Inflammatory macrophage treated with lipopolysaccharide for 4 hours (primary cell): Measurements from ENCODE around the gene KDM2A.
"Not testable (repeated sequence)": the region's sequence is repeated elsewhere in the genome, so short reads cannot be mapped to it uniquely, and the experiment has no call there.

Experiments used
- DNase-seq: peaks from one replicate; pipeline ENCODE4 v3.0.0-alpha.2; 2020

Gene KDM2A

DNA sequence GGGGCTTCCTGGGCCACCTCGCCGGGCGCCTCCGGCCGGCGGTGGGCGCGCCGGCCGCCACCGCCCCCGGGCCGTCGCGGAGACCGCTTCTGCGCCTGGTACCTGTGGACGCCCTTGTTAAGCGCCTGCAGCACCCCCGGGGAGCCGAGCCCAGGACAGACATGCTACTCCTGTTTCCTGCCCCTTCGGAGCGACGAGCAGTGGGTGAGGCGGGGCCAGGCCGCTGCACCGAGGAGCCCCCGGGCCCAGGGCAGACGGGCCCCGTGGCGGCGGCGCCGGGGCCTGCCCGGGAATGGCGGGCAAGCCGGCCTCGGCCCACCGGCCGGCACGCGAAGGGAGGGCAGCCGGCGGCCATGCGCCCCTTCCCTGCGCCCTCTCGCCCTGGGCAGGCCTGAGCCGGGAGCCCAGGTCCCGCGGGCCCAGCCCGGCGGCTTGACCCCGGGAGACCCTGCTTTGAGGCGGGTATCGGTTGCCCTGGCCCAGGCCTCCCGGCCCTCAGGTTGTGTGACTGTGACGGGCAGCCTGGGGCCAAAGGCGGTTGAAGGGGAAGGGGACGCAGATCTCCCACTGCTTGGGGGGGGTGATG is 789 bp upstream of the KDM2A start:
- no peak for DNase-seq

DNA sequence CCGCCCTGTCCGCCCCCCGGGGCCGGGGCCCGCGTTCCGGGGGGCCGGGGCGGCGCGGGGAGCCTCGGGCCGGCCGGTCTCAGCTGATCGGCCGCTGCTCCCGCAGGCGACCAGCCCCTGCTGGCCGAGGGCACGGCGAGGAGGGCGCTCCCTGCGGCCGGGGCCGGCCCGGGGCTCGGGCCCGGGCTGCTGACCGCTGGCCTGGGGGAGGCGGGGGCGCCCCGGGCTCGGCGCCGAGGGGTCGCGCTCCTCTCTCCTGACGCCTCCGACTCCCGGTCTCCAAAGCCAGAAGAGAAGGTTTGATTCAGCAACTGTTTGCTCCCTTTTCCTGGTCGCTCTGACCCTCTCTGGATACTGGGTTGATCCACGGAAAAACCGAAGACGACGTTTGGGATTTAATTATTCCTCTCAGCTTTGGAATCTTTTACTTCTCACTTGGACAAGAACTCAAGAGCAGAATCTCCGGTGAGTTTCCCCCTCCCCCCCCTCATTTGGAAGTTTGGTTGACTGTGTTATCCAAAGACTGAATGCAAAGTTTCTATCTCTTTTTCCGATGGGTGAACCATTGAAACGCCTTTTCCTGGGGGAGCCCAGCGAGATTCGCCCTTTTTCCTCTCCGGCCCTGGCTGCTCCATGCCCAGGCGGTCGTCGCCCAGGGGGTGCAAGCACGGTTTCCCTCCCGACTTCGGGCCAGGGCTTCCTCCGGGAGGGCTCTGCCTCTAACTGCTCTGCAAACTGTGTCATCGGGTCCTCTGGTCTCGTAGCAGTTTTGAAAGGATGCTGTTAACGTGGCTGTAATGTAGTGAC is 725 bp downstream of the KDM2A start:
- DNase-seq = peak; percentile 11

DNA sequence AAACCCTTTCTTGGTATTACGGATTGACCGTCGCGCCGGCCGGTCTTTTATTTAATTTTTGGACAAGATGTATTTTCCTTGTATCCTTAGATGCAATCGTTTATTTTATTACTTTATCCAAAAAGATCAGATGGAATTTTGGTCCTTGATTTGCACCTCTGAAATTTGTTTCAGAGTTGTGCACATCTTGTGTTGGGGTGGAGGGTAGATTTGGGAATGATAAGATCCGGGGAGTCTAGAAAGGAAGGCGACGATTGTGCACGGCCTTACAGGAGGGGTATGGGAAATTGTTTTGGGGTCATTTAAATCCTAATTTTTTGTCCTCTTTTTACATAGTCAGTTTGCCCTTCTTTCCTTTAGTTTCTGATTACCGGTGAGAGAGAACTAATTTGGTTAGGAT is 1.4 kb downstream of the KDM2A start:
- DNase-seq = no peak

DNA sequence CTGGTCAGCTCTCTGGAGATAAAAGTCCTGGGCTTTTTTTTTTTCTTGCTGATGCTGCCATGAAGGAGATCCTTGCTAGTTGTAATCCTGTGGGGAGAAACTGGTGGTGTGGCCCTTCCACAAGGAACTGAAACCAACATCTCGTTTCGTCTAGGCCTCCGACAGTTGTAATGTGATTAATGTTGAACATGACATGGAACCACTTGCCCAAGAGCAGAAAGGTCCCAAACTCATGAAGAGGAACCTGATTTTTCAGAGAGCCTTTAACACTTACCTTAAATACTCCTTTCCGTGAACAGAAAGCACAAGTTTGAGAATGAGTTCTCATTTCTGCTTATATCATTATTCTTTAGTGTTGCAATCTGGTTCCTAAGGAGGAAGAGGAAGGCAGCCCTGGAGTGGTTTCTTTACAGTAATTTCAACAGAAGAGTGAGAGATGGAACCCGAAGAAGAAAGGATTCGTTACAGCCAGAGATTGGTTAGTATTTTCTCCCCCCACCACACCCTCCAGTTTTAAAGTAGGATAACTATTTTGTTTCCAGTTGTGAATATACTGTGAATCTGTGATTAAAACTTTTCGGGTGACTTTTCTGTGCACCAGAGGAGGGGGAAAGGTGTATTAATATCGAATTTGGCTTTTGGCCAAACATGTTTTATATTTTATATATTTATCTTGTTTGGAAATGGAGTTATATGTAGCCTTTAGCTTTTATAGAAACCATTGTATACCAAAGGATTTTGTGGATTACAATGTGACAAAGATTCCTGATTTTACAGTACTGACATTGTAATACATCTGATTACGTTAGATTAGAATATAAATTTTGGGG is 2.0 kb downstream of the KDM2A start:
- DNase-seq = peak; percentile 96

DNA sequence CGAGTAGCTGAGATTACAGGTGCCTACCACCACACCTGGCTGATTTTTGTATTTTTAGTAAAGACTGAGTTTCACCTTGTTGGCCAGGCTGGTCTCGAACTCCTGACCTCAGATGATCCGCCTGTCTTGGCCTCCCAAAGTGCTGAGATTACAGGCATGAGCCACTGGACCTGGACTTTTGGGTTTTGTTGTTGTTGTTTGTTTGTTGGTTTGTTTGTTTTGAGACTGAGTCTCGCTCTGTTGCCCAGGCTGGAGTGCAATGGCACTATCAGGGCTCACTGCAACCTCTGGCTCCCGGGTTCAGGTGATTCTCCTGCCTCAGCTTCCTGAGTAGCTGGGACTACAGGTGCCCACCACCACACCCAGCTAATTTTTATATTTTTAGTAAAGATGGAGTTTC is 4.7 kb downstream of the KDM2A start:
- DNase-seq = not testable (repeated sequence)

DNA sequence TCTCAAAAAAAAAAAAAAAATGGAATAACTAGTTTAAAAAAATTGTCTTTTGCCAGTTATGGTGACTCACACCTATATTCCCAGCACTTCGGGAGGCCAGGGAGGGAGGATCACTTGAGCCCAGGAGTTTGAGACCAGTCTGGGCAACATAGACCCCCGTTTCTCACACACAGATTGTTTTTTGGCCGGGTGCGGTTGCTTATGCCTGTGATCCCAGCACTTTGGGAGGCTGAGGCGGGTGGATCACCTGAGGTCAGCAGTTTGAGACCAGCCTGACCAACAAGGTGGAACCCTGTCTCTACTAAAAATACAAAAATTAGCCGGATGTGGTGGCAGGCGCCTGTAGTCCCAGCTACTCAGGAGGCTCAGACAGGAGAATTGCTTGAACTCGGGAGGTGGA is 7.2 kb downstream of the KDM2A start:
- not testable (repeated sequence) for DNase-seq

DNA sequence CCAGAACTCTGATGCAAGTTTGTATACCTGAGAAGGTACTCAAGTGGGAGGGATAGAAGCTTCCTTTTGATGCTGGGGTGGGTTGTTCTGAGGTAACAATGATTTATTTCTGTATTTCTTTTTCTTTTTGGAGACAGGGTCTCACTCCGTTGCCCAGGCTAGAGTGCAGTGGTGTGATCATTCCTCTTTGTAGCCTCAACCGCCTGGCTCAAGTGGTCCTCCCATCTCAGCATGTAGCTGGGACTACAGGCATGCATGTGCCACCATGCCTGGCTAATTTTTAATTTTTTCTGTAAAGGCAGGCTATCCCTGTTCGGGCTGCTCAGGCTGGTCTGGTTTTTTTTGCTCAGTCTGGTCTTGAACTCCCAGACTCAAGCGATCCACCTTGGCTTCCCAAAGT is 7.9 kb downstream of the KDM2A start:
- no peak for DNase-seq

DNA sequence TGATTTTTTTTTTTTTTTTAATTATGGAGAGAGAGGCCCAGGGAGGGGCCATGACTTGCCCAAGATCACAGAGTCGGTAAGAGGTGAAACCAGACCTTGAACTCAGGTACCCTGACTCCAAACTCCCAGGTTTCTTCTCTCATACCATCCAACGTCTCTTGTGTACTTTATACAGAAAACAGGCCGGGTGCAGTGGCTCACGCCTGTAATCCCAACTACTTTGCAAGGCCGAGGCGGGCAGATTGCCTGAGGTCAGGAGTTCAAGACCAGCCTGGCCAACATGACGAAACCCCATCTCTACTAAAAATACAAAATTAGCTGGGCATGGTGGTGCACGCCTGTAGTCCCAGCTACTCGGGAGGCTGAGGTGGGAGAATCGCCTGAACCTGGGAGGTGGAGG is 11.8 kb downstream of the KDM2A start:
- DNase-seq = not testable (repeated sequence)

DNA sequence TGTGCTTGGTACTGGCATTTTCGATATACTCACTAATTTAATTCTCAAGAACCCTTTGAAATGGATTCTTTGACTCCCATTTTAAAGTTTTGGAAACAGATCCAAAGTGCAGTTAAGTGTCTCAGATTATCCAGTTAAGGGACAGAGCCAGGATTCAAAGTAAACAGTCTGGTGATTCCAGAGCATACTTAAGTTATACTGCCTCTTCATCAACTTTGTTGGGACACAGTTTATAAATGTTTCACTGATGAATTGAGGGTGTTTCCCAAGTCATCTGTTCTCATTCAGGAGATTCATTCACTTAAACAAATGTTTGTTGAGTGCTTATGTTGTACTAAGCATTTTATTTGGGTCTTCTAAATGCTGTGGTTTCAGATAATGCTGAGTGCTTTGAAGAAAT is 17.1 kb downstream of the KDM2A start:
- DNase-seq = no peak

DNA sequence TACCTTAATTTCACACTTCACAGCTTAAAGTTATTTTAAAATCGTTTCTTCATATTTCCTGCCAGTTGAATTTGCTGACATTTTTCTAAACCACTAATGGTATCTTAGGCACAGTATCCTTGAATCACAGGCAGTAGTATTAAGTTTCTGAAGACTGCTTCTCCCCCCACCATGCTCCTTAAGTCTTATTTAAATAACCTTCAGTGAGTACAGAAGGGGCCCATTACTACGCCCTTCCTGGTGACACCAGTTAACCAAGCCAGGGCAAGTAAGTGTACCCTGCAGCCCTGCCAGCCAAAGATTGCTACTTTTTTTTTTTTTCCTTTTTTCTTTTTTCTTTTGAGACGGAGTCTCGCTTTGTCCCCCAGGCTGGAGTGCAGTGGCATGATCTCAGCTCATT is 19.9 kb downstream of the KDM2A start:
- DNase-seq = no peak

DNA sequence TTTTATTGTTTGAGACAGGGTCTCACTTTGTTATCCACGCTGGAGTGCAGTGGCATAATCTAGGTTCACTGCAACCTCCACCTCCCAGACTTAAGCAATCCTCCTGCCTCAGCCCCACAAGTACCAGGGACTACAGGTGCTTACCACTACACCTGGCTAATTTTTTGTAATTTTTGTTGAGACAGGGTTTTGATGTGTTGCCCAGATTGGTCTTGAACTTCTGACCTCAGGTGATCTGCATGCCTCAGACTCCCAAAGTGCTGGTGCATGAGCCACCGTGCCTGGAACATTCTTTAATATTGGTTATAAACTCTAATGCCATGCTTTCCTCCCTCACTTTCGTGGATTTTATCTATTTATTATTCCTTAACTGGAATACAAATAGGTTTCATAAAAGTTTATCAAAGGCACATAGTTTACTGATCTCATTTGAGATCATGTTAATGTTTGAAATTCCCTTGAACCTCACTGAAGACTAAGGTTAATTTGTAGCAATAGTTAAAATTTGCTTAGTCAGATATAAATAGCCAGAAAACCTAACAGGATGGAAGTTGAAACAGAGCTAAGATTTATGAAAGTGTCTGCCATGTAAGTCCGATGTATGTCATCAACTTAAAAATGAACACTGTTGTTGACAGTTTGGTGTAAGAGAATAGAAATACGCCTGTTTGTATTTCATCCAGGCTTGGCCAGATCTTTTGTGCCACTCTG is 27.6 kb downstream of the KDM2A start:
- DNase-seq = no peak

DNA sequence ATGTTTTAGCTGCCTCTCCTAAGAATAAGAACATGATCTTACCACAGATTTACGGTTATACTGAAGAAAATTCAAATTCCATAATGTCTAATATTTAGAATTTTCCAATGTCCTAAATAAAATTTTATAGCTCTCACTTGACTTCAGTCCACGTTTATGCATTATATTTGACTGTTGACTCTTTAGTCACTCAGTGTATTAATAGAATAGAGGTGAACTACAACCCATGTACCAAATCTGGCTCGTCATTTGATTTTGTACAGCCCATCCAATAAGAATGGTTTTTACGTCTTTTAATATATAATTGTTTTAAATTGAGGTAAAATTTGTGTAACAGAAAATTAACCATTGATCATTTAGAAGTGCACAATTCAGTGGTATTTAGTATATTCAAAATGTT is 34.9 kb downstream of the KDM2A start:
- no peak for DNase-seq

DNA sequence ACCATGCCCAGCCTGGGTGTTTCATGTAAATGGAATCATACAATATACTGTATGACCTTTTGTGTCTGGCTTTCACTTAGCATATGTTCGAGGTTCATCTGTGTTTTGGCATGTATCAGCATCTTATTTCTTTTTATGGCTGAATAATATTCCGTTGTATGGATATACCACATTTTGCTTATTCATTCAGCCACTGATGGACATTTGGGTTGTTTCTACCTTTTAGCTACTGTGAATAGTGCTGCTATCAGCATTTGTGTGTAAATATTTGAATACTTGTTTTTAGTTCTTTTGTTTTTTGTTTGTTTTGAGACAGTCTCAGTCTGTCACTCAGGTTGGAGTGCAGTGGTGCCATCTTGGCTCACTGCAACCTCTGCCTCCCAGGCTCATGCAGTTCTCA is 35.7 kb downstream of the KDM2A start:
- DNase-seq = no peak

DNA sequence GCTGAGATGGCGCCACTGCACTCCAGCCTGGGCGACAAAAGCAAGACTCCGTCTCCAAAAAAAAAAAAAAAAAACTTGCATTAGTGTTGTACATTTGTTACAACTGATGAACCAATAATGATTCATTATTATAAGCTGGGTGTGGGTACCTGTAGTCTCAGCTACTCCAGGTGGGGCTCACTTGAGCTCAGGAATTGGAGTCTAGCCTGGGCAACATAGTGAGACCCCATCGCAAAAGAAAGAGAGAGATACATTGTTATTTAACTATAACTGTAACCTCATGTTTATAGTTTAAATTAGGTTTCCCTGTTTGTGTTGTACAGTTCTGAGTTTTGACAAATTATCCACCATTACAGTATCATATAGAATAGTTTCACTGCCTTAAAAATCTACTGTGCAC is 38.6 kb downstream of the KDM2A start:
- DNase-seq = no peak

DNA sequence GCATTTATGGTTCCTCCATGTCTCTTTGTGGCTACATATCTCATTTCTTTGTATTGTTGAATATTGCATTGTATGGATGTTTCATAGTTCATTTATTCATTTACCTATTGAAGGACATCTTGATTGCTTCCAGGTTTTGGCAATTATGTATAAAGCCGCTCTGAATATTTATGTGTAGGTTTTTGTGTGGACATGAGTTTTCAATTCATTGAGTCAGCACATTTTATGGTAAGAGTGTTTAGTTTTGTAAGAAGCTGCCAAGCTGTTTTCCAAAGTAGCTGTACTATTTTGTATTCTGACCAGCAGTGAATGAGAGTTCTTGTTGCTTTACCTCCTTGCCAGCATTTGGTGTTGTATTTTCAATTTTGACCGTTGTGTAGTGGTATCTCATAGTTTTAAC is 39.2 kb downstream of the KDM2A start:
- no peak for DNase-seq

DNA sequence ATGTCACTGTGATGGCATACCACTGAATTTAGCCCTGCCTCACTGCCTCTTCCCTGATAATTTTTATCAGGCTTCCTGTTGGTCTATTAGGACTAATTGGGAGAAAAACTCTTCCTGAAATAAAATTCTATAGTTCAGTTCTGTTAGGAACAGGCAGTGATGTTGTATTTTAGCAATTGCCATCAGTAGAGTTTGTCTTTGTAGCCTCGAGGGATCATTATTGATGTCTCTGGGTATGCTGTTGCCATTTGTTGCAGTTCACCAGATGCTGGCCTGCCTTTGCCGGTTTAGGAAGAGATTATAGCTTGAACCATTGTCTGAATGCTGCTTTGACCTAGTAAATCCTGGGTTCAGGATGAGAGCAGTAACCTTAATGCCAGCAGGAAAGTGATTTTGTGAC is 41.0 kb downstream of the KDM2A start:
- no peak for DNase-seq

DNA sequence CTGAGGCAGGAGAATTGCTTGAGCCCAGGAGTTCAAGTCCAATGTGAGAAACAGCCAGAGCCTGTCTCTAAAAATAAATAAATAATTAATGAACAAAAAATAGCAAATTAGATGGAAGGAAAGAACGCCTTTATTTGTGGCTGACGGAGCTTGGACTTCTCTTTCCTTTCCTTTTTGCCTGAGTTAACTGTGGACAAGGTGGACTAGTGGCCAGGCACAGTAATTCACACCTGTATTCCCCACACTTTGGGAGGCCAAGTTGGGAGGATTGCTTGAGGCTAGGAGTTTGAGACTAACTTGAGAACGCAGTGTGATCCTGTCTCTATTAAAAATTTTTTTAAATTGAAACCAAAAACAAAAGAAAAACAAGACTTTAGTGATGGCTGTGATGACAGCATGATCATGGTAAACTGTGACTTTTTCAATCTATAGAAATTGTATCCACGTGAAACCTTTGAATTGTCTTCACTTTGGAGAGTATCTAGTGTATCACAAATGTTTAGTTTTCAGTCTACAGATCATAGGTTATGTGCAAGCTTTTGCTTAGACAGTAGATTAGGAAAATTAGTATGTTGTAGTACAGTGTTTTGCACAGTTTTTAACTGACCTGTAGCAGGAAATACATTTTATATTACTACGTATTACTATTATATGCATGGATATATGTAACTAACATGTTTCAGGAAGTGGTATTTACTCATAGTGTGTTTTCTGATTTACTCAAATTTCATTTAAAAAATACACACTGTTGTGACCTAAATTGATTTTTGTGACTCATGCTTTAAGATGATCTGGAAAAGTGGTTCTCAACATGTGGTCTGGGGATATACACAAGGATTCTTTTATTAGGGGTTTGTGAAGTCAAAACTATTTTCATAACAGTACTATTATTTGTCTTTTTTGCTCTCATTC is 42.1 kb downstream of the KDM2A start:
- peak; percentile 10 for DNase-seq

DNA sequence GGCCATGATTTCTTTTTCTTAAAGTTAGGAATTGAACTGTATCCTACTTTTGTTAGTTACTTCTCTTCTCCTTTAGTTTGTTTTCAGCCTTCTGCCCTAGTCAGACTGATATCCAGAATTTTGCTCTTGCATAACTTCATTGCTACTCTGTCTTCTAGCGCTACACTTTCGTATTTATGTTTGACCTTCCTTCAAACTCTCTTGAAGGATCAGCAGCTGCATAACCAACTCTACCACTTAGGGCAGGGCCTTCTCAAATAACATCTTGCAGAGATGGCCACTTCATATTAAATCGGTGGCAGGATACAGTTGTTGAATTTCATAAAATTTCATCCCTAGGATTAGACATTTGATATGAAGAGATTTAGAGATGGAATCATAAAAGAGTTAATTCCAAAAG is 43.9 kb downstream of the KDM2A start:
- DNase-seq = no peak

DNA sequence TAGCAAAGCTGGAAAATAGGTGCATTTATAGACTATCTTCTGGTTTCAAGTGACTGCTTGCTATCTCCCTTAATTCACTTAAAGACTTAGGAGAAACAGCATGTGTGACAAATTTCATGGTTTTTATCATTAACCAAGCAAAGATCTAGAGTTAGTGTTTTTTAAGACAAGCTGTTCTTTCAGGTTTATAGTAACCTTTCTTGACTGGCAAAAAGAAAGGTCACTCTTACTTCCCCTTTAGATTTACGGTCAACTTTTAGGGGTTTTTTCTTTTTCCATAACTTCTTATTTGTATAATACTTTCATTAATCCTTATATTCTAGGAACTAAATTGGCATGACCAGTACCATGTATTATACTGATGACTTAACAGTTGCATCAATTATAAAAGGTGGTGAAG is 46.6 kb downstream of the KDM2A start:
- peak; percentile 38 for DNase-seq

DNA sequence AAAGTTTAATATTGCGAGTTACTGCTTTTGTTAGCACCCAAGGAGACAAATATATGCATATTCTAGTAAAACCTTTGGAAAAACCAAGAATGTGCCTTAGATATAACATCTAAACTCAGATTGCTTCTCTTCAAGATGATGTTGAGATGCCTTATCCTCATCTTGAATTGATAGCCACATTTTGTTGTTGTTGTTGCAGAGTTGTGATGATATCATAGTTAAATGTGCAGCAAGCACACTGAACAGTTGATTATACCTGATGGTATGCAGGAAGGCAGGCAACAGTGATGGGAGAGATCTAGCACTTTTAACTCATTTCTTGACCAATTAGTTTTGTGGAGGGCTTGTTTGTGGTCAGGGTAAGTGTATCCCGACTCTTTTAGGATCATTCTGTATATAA is 48.0 kb downstream of the KDM2A start:
- no peak for DNase-seq

DNA sequence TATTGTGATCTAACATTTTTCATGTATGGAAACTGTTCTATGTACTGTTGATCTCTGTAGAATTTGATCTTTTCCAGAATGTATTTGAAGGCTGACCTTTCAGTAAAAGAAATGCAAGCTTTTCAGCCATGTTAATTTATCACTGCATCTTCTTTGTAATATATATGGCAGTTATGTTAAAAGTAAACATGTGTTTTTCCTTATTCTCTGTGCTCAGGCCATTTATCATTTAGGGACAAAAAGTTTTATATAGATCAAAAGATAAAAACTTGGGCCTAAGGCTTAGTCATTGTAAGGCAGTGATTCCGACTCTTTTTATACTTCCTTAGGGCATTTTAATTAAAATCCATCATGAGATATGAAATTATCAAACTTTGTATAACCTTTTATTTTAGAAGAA is 48.7 kb downstream of the KDM2A start:
- DNase-seq = no peak

DNA sequence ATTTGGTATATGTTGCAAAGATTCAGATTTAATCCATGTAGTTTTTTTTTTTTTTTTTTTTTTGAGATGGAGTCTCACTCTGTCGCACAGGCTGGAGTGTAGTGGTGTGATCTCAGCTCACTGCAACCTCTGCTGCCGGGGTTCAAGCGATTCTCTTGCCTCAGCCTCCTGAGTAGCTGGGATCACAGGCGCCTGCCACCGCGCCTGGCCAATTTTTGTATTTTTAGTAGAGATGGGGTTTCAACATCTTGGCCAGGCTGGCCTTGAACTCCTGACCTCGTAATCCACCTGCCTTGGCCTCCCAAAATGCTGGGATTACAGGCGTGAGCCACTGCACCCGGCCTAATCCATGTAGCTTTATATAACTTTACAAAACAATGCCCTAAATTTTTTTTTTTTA is 49.8 kb downstream of the KDM2A start:
- DNase-seq = not testable (repeated sequence)
